Stimulated activated CD4-positive, alpha-beta T cell treated with anti-CD3 and anti-CD28 coated beads, Interleukin-1b, Interleukin-23, amount 100 ng/mL, for 24 hours (primary cell): ENCODE measurements around the gene ACTR3C.

ENCODE experiments used
- DNase-seq, 4 experiments: peaks; one replicate each; pipeline ENCODE4 v3.0.0-alpha.2; 2020; ENCODE audit warnings: low read depth in 4 of 4, low spot score in 1 of 4

The ACTR3C gene

GRCh38 chr7:150322833-150323681 lies at the start of gene ACTR3C, which contains the start of gene LRRC61:
Gene ACTR3C, minus strand, starts transcription at chr7:150323545. Its CDS starts 28,249 bp downstream, at chr7:150295296.
Gene LRRC61, plus strand, starts transcription at chr7:150323355. Its CDS starts 13,507 bp downstream, at chr7:150336862.
- DNase-seq: peak; percentile 35 to 50 (median 44)

- DNase-seq: no peak
Measured at GRCh38 chr7:150372271-150373048, 49.1 kb upstream of the ACTR3C start.

DNA sequence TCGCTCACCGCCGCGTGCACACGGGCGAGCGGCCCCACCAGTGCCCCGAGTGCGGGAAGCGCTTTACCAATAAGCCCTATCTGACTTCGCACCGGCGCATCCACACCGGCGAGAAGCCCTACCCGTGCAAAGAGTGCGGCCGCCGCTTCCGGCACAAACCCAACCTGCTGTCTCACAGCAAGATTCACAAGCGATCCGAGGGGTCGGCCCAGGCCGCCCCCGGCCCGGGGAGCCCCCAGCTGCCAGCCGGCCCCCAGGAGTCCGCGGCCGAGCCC lies 48.6 kb upstream of the ACTR3C start:
- no peak for DNase-seq

DNA sequence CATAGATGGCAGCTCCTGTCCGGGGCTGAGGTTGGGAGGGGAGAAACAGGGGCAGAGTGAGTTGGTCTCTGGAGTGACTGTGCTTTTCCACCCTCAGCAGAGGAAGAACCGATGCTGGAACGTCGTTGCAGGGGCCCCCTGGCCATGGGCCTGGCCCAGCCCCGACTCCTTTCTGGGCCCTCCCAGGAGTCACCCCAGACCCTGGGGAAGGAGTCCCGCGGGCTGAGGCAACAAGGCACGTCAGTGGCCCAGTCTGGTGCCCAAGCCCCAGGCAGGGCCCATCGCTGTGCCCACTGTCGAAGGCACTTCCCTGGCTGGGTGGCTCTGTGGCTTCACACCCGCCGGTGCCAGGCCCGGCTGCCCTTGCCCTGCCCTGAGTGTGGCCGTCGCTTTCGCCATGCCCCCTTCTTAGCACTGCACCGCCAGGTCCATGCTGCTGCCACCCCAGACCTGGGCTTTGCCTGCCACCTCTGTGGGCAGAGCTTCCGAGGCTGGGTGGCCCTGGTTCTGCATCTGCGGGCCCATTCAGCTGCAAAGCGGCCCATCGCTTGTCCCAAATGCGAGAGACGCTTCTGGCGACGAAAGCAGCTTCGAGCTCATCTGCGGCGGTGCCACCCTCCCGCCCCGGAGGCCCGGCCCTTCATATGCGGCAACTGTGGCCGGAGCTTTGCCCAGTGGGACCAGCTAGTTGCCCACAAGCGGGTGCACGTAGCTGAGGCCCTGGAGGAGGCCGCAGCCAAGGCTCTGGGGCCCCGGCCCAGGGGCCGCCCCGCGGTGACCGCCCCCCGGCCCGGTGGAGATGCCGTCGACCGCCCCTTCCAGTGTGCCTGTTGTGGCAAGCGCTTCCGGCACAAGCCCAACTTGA lies 48.0 kb upstream of the ACTR3C start:
- DNase-seq: no peak

DNA sequence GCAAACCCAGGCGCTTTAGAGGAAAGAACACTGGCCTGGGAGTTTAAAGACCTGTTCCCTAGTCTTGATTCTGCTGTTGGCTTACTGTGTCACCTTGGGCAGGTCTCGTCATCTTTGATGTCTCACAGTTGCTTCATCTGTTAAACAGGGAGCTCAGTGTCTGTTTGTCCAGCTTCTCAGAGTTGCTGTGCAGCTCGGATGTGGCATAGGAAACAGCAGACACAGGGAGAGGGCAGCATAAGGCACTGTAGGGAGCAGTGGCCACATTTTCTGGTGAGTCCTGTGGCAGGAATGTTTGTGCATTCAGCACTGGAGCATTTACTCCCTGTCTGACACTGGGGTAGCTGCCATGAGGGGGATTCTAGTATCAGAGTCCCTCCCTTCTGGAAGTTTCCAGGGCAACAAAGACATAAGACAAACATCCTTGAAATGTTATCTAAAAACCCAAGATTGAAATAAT lies 47.3 kb upstream of the ACTR3C start:
- no peak for DNase-seq

GRCh38 chr7:150369748-150370501 lies 46.6 kb upstream of the ACTR3C start:
- DNase-seq: no peak

- peak in 2 of 4 experiments; percentile 28 to 46 for DNase-seq
Measured at GRCh38 chr7:150368884-150369747, 45.8 kb upstream of the ACTR3C start.

DNA sequence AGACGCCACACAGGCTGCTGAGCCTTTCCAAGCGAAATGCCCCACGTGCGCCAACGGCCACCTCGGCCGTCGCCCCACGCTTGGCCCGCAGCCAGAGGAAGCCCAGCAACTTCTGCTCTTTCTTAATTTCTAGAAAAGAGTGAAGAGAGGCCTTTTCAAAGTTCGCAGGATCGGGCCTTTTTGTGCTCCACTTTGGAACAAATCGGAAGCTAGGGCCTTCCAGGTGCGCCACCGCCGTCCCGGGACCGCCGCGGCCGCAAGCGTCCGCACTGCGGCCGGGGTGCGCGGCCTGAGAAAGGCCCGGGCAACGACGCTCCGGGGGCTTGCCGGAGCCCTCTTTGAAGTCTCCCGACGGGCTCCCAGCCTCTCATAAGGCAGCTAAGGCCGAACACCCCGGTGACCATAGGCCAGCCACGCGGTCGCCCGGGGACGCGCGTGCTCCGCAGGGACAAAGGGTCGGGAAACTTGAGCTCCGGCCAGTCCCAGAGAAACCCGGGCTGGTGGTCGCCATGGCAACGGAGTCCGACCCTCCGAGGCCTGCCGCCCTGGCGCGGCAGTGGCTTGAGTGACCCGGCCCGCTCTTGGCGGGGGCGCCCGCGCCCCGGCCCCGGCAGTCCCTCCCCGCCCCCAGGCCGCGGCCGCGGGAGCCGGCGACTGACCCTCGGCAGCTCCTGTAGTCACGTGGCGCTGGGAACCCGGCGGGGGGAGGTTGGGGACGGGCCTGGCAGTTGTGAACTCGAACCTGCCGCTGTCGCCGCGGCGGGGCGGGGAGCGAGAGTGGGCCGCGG lies 44.9 kb upstream of the ACTR3C start, which contains the start of gene REPIN1:
TSS of gene REPIN1 (plus strand) at position 727 of the 788 bp plus-strand sequence. CDS start 890 bp downstream, outside the sequence.
- peak; percentile 51 to 78 (median 65) for DNase-seq

GRCh38 chr7:150367677-150368095 lies 44.3 kb upstream of the ACTR3C start:
- DNase-seq: no peak

DNA sequence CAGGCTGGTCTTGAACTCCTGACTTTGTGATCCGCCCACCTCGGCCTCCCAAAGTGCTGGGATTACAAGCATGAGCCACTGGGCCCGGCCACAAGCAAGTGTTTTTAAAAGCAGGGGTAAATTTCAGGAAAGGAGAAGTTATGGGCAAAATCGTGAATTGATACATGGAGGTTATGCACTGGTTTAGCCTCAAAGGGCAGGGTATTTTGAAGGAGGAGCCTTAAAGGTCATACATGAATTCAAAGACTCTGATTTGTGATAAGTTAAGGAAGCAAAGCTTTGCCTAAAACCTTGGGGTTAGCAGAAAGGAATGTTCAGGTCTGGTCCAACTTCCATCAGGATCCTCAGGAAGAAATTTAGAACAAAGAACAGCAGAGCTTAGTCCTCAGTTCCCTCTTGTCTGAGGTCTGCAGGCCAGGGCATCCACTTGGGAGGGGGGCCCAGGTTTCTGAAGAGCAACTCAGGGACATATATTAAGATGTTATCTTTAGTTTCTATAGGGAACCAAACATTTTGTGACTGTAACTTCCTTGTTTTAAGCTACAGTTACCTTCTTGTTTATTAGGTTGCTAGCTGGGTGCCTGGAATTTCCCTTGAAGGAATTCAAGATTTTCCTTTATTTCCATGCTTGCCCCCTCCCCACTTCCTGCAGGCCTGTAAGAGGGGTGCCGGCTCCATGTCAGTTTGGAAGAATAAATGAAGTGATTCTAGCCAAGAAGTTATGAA lies 42.5 kb upstream of the ACTR3C start:
- DNase-seq: no peak

DNA sequence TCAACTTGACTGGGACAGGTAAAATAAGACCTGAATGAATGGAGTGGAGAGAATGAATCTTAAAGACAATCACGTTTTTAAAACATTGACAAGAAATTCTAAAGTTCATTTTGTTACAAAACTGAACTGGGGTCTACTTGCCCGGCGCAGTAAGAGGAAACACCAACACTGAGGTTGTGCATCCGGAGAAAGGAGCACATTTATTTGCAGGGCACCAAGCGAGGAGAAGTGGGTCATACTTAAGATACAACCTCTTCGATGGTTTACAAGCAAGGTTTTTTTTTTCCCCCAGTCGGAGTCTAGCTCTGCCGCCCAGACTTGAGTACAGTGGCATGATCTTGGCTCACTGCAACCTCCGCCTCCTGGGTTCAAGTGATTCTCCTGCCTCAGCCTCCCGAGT lies 41.8 kb upstream of the ACTR3C start:
- DNase-seq: no peak

- no peak for DNase-seq
Measured at GRCh38 chr7:150363872-150364271, 40.5 kb upstream of the ACTR3C start.

DNA sequence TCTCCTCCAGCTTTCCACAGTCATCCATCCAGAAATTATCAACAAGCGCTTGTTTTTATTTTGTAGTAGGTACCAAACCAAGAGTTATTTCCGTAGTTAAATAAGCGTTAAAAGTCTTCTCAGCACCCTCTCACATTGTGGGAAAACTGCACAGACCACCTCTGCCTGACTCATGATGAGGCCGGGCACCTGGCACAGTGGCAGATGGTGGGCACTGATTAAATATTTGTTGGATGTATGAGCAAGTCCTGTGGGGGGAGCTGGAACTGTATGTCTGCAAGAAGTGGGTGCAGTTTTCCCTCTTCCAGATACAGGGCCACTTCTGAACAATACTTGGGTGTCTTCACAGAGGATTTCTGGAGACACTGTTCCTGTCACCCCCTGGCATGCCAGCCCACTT lies 40.0 kb upstream of the ACTR3C start:
- no peak for DNase-seq

DNA sequence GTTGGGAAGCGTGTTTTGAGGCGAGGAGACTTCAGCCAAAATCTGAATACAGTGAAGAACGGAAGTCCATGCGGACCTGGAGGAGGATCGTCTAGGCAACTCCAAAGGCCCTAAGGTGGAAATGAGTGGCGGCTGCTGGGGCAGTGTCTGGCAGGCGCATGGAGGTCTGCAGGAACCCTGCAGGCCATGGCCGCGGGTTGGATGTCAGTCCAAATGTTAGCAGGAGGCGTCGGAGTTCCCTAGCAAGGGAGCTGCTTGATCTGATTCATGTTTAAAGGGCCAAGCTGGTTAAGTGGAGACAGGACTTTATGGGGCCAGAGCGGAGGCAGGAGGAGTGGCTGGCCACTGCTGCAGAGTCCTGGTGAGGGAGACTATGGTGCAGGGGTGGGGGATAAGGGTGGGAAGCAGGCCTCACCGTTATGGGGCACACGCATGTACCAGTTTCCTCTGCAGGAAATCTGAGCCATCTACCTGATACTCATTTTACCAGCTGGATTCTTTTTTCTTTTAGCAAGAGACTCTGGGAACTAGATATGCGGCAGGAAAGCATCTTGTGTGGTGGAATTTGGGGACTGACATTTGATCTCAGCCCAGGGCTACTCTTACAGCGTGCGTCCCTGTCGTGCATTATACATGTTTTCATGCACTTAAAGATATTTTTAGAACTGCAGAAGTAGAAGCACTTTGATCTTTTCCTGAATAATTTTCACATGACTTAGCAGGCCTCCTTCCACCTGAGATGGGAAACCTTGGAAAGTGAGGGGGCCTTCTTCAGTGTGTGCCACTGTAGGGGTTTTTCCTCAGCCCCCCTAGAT lies 38.7 kb upstream of the ACTR3C start:
- no peak for DNase-seq

GRCh38 chr7:150361402-150361801 lies 38.1 kb upstream of the ACTR3C start:
- DNase-seq: no peak

DNA sequence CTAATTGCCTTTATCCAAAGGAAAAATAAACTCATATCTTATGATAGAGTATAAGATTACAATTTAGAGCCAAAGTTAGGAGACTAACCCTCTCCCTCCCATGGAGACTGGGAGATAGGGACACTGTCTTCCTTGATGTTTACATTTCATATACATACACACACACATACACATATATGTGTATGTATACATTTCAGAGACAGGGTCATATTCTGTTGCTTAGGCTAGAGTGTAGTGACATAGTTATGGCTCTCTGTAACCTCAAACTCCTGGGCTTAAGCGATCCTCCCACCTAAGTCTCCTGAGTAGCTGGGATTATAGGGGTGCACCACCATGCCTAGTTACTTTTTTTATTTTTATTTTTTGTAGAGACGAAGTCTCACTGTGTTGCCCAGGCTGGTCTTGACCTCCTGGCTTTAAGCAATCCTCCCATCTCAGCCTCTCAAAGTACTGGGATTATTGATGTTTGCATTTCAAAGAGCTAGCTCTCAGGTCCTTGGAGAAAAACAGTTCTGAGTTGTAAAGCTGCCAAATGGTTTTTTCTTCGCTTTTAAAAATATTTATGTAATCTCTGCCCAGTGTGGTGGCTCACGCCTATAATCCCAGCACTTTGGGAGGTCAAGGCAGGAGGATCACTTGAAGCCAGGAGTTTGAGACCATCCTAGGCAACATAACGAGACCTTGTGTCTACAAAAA lies 37.2 kb upstream of the ACTR3C start:
- no peak for DNase-seq
